ENCODE data around the gene ADD2.
"Not testable (repeated sequence)": the region's sequence is repeated elsewhere in the genome, so short reads cannot be mapped to it uniquely, and the experiment has no call there.

ADD2 gene

DNA sequence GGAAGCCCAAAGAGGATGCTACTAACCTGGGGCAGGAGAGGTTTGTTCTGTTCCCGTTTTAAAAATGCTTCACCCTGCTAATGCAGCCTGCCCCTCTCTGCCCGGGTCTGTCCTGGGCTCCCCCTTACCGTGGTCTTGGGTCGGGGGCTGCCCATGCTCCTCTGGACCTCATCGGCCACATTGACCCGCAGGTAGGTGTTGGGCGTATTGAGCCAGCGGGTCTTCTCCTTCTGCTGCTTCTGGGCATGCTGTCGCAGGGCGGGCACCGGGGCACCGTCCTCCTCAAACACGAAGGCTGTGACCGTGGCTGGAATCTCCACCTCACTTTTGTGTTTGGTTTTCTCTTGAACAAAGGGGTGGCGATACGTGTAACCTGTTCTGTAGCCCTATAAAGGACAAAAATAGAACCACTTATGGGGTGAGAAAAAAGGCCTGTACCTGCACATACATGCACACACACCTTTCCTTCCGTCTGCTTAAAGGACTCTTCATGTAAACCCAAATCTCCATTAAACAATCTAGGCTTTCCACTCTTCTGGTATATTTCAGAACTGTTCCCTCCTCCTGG lies 89.3 kb downstream of the ADD2 start:
- no peak for DNase-seq (ENCODE audit: low read depth in 1 of 2, low spot score in 1 of 2)

DNA sequence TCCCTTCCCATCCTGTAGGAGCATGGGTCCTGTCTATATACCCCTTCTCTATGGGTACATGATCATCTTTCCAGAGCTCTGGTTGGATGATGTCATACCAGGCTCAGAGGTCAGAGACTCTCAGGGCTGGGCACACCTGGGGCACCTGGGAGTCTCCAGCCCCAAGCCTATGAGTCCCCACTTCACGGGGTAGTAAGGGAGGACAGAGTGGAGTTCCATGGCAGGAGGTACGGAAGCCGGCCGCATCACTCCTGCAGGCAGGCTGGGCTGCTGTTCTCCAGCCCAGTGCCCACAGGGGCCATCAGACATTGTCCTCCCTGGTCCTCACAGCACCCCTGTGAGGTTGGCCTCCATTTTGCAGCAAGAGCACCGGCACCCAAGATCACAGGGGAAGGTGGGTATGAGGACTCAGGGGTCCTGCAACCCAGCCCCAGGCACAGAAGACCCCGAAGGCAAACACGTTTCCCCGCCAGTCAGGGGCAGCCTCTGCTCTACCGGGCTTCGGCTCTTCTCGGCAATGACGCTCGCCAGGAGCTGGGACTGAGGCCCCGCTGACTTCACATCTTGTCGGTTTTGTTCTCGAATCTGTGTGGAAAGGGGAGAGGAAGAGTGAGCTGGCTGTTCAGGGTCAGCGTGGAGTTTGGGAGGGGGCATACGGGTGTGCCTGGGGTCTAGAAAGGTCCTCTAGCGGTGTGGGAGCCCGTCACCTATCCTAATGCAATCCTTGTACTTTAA lies 91.5 kb downstream of the ADD2 start:
- no peak for DNase-seq (ENCODE audit: low read depth in 1 of 2, low spot score in 1 of 2)

DNA sequence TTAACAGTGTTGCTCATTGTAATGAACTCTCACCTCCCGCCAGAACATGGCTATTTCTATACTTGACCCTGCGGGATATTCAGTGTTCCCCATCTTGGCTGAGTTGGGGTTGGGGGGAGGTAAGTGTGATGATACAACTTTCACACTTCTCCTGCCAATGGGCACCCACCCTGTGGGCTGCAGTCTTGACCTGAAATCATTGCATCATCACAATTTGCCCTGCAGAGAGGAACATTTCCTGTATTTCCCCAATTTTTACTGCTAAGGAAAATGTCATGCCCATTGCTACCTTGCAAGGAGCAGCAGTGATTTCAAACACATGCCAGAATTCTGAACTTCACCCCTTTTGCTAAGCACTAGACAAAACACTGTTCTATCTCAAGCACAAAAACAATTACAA lies 92.1 kb downstream of the ADD2 start:
- DNase-seq (ENCODE audit: low read depth in 1 of 2, low spot score in 1 of 2), result no peak

DNA sequence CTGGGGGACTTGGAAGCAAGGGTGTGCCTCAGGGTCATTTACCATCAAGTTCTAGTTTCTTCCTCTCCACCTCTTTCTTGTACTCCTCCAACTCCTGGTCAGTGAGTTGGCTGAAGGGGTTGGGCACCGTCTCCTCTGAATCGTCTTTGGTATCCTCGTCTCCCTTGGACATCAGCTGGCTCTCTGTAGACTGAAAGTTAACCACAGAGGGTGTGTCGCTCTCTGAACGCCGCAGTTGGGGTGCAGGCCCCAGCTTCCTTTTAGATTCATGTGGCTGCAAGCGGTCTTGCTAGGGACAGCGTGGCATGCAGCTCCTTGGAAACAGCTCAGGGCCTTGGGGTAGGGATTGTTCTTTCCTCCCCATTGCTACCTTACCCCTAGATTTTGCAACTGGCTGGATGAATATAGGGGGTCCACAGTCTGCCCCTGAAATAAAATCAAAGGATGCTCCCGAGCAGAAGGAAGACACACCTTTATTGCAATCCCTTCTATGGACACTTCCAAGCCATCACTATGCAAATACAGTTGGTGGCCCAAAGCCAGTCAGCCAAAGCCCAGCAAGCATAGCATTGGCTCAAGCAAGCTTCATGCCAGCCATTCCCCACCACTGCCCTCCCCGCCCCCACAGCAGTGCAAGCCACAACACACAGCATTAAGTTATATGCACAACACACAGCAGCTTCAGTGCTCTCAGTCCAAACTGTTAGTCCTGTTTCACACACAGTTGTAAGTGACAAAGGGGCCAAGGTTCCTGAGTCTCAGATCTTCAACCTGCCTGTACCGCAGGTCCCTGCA lies 93.2 kb downstream of the ADD2 start:
- no peak for DNase-seq (ENCODE audit: low read depth in 1 of 2, low spot score in 1 of 2)

- DNase-seq (ENCODE audit: low read depth in 1 of 2, low spot score in 1 of 2), result no peak
Measured at GRCh38 chr2:70673041-70673647, 94.9 kb downstream of the ADD2 start.

GRCh38 chr2:70671092-70671675 lies 96.8 kb downstream of the ADD2 start:
- no peak for DNase-seq (ENCODE audit: low read depth in 1 of 2, low spot score in 1 of 2)

DNA sequence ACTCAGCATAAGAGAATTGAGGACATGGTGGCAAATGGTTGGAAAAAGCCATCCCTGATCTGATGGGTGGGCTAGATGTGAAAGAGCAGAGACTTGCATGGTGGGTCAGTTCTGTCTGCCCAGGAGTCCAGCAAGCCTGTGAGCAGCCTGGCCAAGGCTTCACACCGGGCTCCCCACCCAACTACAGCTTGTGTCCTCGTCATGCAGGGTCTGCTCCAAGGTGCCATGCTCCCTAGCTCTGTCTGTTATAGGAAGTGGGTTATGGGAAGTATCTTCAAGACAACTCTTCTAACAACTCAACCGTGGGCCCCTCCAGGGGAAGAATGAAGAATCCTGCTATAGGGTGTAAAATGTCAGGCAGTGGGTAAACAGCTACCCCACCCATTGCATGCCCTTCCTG lies 97.4 kb downstream of the ADD2 start:
- DNase-seq (ENCODE audit: low read depth in 1 of 2, low spot score in 1 of 2), result no peak

DNA sequence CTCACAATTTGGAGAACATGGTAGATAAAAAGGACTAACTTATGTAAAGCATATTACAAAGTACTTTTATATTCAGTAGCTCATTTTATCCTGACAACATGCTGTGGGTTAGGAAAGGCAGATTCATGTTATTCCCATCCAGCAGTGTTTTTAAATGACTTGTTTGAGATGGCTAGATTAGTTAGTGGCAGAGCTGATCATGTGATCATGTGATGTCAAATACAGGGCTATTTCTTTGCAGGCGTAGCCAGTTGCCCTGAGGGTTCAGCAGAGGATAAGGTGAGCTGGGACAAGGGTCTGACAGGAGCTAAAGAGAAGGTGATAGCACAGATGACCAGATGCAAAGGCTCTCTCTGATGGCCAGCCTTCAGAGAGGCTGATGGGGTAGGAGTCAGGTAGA lies 97.8 kb downstream of the ADD2 start:
- DNase-seq (ENCODE audit: low read depth in 1 of 2, low spot score in 1 of 2), result no peak

DNA sequence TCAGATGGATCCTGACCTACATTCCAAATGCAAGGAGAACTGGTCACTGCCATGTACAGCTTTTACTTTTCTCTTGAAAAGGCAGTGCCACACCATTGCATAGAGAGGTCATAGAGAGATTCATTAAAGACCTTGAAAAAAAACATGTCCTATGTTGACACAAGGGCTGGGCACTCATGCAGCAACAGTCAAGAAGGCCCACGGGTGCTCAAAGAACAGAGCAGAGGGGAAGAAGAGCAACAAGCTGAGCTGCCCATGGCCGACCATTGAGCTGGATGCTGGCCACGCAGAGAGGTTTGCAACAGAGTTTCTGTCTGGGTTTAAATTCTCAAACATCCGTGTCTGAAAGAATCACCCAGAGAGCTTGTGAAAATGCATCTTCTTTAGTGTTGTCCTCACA lies 99.1 kb downstream of the ADD2 start:
- DNase-seq (ENCODE audit: low read depth in 1 of 2, low spot score in 1 of 2), result no peak

DNA sequence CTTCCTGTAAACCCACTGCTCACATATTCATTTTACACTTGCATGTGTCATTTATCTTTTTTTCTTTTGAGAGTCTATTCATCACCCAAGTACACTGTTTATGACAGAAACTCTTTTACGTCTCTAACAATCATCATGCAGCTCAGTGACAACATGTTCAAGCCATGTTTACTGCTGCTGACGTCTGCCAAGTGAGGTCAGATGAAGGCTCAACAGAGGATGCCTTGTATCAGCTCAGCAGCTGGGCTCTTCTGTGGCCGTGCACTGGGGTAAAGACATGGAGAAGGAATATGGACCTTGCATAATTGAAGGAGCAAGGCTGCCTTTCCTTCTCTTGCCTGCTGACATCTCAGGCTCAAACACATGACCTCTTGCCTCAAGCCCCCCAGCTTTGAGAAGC lies 99.6 kb downstream of the ADD2 start:
- no peak for DNase-seq (ENCODE audit: low read depth in 1 of 2, low spot score in 1 of 2)

GRCh38 chr2:70664525-70664924 lies 103.5 kb downstream of the ADD2 start:
- no peak for DNase-seq (ENCODE audit: low read depth in 1 of 2, low spot score in 1 of 2)

DNA sequence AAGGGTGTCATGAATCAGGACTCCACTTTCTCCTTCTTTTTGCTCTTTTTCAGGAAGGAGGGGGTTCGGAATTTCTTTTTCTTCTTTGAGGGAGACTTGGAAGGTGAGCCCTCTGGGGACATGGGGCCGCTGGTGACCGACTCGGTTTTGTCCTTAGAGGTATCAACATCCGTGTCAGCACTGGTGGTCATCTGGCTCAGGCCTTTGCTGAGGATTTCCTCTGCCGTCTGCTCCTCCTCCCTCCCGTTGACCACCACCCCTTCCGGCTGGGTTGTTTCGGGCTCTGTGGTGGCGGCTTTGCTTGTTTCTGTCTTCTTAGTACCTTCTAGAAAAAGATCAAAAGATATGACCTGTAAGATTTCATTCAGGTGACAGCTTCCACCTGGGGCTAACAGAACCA lies 104.6 kb downstream of the ADD2 start:
- DNase-seq (ENCODE audit: low read depth in 1 of 2, low spot score in 1 of 2), result no peak

GRCh38 chr2:70659551-70659950 lies 108.4 kb downstream of the ADD2 start:
- DNase-seq (ENCODE audit: low read depth in 1 of 2, low spot score in 1 of 2), result no peak

DNA sequence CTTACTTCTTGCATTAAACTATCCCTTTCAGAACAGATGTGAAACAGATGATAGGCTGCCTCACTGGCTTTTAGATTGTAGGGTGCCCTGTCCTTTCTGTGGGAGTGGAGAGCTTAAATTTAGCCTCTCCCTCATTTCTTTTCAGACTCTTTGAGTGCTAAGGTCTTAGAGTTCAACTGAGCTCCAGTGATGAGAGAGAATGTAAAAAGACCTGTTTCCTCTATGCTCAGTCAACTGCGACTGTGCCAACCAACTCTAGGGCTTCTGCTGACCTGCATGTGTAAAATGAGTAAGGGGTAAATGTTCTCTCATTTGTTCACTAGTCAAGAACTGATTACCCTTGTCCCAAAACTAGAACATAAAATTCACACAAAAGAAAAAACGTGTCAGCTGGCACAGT lies 109.5 kb downstream of the ADD2 start:
- no peak for DNase-seq (ENCODE audit: low read depth in 1 of 2, low spot score in 1 of 2)

DNA sequence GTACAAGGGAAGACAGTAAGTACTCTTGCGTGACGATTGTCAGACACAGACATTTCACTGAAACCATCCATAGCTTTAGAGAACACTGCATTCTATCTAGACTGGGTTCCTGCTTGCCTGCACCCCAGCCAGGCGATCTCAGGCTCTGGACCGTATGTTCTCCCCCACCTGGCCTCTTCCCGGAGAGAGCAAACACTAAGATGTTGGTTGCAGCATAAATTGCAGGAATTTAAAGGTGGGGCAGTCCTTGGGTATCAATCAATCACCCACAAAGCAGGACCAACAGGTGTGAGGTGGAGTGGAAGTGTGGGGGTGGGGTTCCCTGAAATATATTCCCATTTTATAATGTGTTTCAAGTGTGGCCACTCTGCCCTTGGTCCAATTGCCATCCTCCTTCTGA lies 110.8 kb downstream of the ADD2 start:
- no peak for DNase-seq (ENCODE audit: low read depth in 1 of 2, low spot score in 1 of 2)

DNA sequence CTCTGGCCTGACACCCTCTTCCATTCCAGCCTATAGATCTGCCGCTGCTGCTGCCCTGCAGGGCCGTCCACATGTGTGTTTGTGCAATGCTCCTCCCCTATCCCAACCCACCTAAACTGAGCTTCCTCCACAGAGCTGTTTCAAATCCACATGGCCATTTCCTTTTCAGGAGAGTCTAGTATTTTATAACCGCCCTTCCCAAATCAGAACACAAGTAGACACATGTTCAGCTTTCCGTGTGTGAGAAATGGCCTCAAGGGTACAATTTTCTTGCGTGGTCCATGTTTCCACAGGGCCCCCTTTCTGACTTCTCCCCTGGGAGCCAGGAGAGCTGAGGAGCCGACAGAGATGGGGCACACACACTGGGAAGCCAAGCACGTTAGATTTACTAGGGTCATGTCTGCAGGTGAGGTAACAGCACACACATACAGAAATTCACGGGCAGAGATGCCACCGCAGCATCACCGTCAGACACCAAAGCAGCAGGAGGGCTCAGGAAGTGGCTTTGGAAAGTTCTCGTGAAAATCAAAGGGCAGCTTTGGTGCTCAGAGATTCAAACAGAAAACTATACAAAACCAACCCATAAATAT lies 111.5 kb downstream of the ADD2 start:
- DNase-seq (ENCODE audit: low read depth in 1 of 2, low spot score in 1 of 2), result no peak

DNA sequence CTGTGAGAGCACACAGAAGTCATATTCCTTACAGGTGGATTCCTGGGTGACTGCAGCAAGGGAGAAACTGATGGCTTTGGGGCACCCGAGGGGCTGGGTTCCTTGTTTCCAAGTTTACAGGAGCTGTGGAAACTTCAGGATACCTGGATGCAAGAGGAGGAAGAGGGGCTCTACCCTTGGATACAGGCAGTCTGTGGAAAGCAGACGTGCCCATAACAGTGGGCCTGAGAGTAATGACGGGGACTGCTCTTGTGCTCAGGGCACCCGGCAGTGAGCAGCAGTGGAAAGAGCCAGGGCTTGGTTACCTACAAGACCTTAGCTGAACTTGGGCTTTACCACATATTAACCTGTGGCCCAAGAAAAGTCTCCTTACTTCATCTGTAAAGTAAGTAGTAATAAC lies 112.2 kb downstream of the ADD2 start:
- no peak for DNase-seq (ENCODE audit: low read depth in 1 of 2, low spot score in 1 of 2)

- DNase-seq (ENCODE audit: low read depth in 1 of 2, low spot score in 1 of 2), result not testable (repeated sequence)
Measured at GRCh38 chr2:70655211-70655610, 112.8 kb downstream of the ADD2 start.

DNA sequence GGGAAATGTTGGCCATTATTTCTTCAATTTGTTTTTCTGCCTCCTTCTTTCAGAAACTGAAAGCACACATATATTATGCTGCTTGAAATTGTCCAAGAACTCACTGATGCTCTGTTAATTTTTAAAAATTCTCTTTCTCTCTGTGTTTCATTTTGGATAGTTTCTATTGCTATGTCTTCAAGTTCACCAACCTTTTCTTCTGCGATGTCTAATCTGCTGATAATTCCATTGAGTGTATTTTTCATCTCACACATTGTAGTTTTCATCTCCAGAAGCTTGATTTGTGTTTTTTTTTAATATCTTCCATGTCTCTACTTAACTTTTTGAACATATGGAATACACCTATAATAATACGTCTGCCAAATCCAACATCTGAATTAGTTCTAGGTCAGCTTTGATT lies 116.3 kb downstream of the ADD2 start:
- no peak for DNase-seq (ENCODE audit: low read depth in 1 of 2, low spot score in 1 of 2)

GRCh38 chr2:70651014-70651413 lies 117.0 kb downstream of the ADD2 start:
- DNase-seq (ENCODE audit: low read depth in 1 of 2, low spot score in 1 of 2), result no peak

DNA sequence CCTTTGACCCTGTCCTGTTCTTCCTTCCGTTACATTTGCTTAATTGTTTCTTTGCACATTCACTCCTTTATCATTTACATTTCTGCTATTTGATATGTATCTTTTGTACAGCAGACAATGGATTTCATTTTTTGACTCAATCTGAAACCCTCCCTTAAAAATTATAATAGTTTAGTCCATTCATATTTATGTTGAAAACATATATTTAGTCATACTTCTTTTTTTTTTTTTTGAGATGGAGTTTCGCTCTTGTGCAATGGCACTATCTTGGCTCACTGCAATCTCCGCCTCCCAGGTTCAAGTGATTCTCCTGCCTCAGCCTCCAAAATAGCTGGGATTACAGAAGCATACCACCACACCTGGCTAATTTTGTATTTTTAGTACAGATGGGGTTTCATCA lies 119.0 kb downstream of the ADD2 start:
- DNase-seq (ENCODE audit: low read depth in 1 of 2, low spot score in 1 of 2), result no peak
